Renal pelvis (tissue), 4 donors: ENCODE measurements around the gene CX3CR1. TPM values are rescaled to one million over a fixed set of nuclear protein-coding genes. Genes with fewer than 3 reads are reported as not detected.
"Not testable (repeated sequence)": the region's sequence is repeated elsewhere in the genome, so short reads cannot be mapped to it uniquely, and the experiment has no call there.

ENCODE experiments used
- DNase-seq: peaks from one replicate; pipeline ENCODE4 v3.0.0-alpha.2; 2013
- polyA plus RNA-seq, 3 donors: library from polyadenylated mRNA; unstranded; fragments of 120-200 nt; gene quantifications; one replicate each; pipeline ENCODE4 v1.2.1, GENCODE V29; 2013; ENCODE audit not compliant: insufficient read length in 3 of 3

Gene CX3CR1
- polyA plus RNA-seq, 3 donors: 3.4 to 5.8 (median 3.9) TPM

GRCh38 chr3:39269528-39269927 lies 10.3 kb downstream of the CX3CR1 start:
- DNase-seq: no peak

- no peak for DNase-seq
These were observed 11.3 kb downstream of the CX3CR1 start for GRCh38 chr3:39268549-39268900.

GRCh38 chr3:39267631-39268548 lies 11.9 kb downstream of the CX3CR1 start:
- DNase-seq: no peak

- DNase-seq: no peak
These were observed 15.8 kb downstream of the CX3CR1 start for GRCh38 chr3:39264053-39264452.

- no peak for DNase-seq
These were observed 16.3 kb downstream of the CX3CR1 start for GRCh38 chr3:39263576-39263975.

- DNase-seq: no peak
These were observed 17.0 kb downstream of the CX3CR1 start for GRCh38 chr3:39262846-39263245.

- DNase-seq: no peak
These were observed 18.1 kb downstream of the CX3CR1 start for GRCh38 chr3:39261726-39262125.

GRCh38 chr3:39260957-39261356 lies 18.9 kb downstream of the CX3CR1 start:
- DNase-seq: peak; percentile 24

GRCh38 chr3:39260318-39260717 lies 19.5 kb downstream of the CX3CR1 start:
- DNase-seq: no peak

- no peak for DNase-seq
These were observed 24.1 kb downstream of the CX3CR1 start for GRCh38 chr3:39255503-39256325.

- no peak for DNase-seq
These were observed 24.9 kb downstream of the CX3CR1 start for GRCh38 chr3:39254806-39255449.

GRCh38 chr3:39251576-39251975 lies 28.3 kb downstream of the CX3CR1 start:
- DNase-seq: no peak

GRCh38 chr3:39250116-39250747 lies 29.6 kb downstream of the CX3CR1 start:
- DNase-seq: no peak

GRCh38 chr3:39249453-39250115 lies 30.3 kb downstream of the CX3CR1 start:
- DNase-seq: no peak

- DNase-seq: no peak
These were observed 38.3 kb downstream of the CX3CR1 start for GRCh38 chr3:39241561-39241960.

- DNase-seq: no peak
These were observed 42.8 kb downstream of the CX3CR1 start for GRCh38 chr3:39237027-39237426.

- DNase-seq: no peak
These were observed 45.2 kb downstream of the CX3CR1 start for GRCh38 chr3:39234651-39235050.

- DNase-seq: no peak
These were observed 47.0 kb downstream of the CX3CR1 start for GRCh38 chr3:39232859-39233258.

- no peak for DNase-seq
These were observed 49.4 kb downstream of the CX3CR1 start for GRCh38 chr3:39230453-39230852.

- DNase-seq: no peak
These were observed 51.3 kb downstream of the CX3CR1 start for GRCh38 chr3:39228496-39228895.

- not testable (repeated sequence) for DNase-seq
These were observed 52.2 kb downstream of the CX3CR1 start for GRCh38 chr3:39227596-39227995.
